HL-60 (cell line): ENCODE data around the gene CHST2.

ENCODE experiments used
- DNase-seq, 2 experiments: peaks; one replicate each; pipeline ENCODE4 v3.0.0-alpha.2; 2010 to 2020; ENCODE audit warnings: low read depth in 1 of 2, low spot score in 1 of 2
- H3K27ac ChIP-seq: fragments of 250-450 bp; sonication (Bioruptor Pico); replicated peaks from 2 replicates; pipeline ENCODE4 v1.5.1; 2020; ENCODE audit warnings: mild to moderate bottlenecking, moderate library complexity
- H3K27me3 ChIP-seq: fragments of 250-450 bp; sonication (Bioruptor Pico); 2 replicates; pipeline ENCODE4 v1.5.1; 2021; ENCODE audit warnings: mild to moderate bottlenecking, moderate library complexity; ENCODE audit not compliant: insufficient read depth, poor library complexity, severe bottlenecking
- H3K4me3 ChIP-seq: replicated peaks from 2 replicates; pipeline ENCODE4 v1.5.1; 2011; ENCODE audit warnings: mild to moderate bottlenecking, control low read depth, low read length; ENCODE audit not compliant: insufficient read depth
- GABPA ChIP-seq: IDR thresholded peaks from 2 replicates; pipeline ENCODE4 v1.6.1; 2012; ENCODE audit warnings: low read depth
- POLR2AphosphoS5 ChIP-seq: IDR thresholded peaks from 2 replicates; pipeline ENCODE4 v1.6.1; 2012; ENCODE audit warnings: low read depth
- SPI1 ChIP-seq: IDR thresholded peaks from 2 replicates; pipeline ENCODE4 v1.6.1; 2012; ENCODE audit warnings: low read depth, mild to moderate bottlenecking, borderline replicate concordance
- TF ChIP-seq, protein P1 (sequence below): IDR thresholded peaks from one replicate; pipeline ENCODE4 v1.5.1; 2011; ENCODE audit warnings: low read length, control low read depth, inconsistent platforms; ENCODE audit not compliant: insufficient read depth
- TF ChIP-seq, protein P2 (sequence below): IDR thresholded peaks from 2 replicates; pipeline ENCODE4 v1.6.1; 2012; ENCODE audit warnings: low read depth; ENCODE audit not compliant: insufficient replicate concordance

CHST2 gene

DNA sequence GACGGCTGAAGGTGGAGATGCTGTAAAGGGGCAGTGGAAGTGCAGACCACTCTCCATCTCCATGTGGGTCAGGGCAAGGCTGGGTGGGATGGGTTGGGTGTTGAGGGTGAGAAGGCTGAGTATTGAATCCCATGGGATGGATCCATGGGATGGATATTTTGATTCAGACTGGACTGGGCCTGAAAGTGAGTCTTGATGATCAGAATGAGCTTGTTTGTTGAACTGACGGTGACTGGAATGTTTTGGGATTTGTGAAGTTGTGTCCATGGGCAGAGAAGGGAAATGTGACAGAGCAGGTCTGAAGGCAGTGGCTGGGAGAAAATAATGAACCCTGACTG lies 49.3 kb downstream of the CHST2 start:
- Histone ChIP-seq H3K27me3 (no peaks in the 10 kb centered on the region), H3K4me3 (no peak overlapping the region), H3K27ac (no peak overlapping the region)
- TF ChIP-seq, protein P1, sequence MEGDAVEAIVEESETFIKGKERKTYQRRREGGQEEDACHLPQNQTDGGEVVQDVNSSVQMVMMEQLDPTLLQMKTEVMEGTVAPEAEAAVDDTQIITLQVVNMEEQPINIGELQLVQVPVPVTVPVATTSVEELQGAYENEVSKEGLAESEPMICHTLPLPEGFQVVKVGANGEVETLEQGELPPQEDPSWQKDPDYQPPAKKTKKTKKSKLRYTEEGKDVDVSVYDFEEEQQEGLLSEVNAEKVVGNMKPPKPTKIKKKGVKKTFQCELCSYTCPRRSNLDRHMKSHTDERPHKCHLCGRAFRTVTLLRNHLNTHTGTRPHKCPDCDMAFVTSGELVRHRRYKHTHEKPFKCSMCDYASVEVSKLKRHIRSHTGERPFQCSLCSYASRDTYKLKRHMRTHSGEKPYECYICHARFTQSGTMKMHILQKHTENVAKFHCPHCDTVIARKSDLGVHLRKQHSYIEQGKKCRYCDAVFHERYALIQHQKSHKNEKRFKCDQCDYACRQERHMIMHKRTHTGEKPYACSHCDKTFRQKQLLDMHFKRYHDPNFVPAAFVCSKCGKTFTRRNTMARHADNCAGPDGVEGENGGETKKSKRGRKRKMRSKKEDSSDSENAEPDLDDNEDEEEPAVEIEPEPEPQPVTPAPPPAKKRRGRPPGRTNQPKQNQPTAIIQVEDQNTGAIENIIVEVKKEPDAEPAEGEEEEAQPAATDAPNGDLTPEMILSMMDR: no peak
- TF ChIP-seq SPI1 (no peak), GABPA (no peak), POLR2AphosphoS5 (no peak)
- TF ChIP-seq, protein P2, sequence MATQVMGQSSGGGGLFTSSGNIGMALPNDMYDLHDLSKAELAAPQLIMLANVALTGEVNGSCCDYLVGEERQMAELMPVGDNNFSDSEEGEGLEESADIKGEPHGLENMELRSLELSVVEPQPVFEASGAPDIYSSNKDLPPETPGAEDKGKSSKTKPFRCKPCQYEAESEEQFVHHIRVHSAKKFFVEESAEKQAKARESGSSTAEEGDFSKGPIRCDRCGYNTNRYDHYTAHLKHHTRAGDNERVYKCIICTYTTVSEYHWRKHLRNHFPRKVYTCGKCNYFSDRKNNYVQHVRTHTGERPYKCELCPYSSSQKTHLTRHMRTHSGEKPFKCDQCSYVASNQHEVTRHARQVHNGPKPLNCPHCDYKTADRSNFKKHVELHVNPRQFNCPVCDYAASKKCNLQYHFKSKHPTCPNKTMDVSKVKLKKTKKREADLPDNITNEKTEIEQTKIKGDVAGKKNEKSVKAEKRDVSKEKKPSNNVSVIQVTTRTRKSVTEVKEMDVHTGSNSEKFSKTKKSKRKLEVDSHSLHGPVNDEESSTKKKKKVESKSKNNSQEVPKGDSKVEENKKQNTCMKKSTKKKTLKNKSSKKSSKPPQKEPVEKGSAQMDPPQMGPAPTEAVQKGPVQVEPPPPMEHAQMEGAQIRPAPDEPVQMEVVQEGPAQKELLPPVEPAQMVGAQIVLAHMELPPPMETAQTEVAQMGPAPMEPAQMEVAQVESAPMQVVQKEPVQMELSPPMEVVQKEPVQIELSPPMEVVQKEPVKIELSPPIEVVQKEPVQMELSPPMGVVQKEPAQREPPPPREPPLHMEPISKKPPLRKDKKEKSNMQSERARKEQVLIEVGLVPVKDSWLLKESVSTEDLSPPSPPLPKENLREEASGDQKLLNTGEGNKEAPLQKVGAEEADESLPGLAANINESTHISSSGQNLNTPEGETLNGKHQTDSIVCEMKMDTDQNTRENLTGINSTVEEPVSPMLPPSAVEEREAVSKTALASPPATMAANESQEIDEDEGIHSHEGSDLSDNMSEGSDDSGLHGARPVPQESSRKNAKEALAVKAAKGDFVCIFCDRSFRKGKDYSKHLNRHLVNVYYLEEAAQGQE: no peak
- no peak for DNase-seq

DNA sequence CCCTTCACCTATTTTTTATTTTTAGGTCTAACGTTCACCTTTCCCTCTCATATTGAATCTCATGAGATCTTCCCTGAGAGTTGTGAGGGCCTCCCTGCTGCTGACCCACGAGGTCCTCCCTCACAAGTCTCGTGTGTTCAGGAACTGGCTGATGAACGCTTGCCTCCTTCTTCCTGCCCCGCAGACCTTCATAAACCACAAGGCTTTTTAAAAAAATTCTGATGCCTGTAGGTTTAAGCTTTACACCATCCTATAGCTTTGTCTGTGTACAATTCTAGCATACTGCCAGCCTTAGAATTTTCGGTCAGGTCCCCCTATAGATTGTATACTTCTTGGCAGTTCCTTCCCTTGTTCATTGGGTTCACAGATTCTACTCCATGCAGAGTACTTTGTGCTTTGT lies 50.5 kb downstream of the CHST2 start:
- DNase-seq: peak in 1 of 2 experiments; percentile 18
- TF ChIP-seq, protein P1: no peak
- TF ChIP-seq GABPA (no peak), SPI1 (no peak), POLR2AphosphoS5 (no peak)
- TF ChIP-seq, protein P2: no peak
- Histone ChIP-seq H3K4me3 (no peak overlapping the region), H3K27ac (peak overlapping the region; percentile 41; the same call in 1 of the 2 replicates), H3K27me3 (no peaks in the 10 kb centered on the region)

DNA sequence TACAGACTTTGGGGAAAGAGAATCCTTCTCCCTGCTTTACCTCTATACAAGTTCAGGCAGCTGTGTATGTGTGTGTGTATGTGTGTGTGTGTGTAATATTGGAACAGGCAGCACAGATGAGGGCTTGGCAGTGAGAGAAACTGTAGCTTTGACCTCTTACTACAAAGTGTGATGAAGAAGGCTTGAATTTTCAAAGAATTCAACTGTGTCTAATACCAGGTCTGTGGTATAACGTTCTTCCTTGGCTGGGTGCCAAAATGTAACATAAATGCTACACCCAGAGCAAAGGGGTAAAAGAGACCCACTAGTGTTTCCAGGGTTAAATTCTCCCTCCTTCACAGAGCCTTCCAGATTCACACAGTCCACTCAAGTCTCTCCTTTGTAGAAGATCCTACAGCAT lies 51.1 kb downstream of the CHST2 start:
- DNase-seq: no peak
- Histone ChIP-seq H3K27me3 (no peaks in the 10 kb centered on the region), H3K4me3 (no peak overlapping the region), H3K27ac (peak overlapping the region; percentile 41)
- TF ChIP-seq, protein P2: no peak
- TF ChIP-seq SPI1: no peak
